ENCODE measurements around the gene OR12D2. TPM values are rescaled to one million over a fixed set of nuclear protein-coding genes. Genes with fewer than 3 reads are reported as not detected.
"Not testable (repeated sequence)": the region's sequence is repeated elsewhere in the genome, so short reads cannot be mapped to it uniquely, and the experiment has no call there.

The OR12D2 gene
- total RNA-seq (not detected), polyA plus RNA-seq (not detected)
- long read RNA-seq, donor 1, result 0 reads
- long read RNA-seq, donor 2, result 0 reads

- no peak for ATAC-seq (ENCODE audit: low FRiP score)
- no peak within 1 kb of the TSS for H3K4me3 ChIP-seq (ENCODE audit: low read length in 2 of 2)
- no peak within 1 kb of the TSS for H3K27ac ChIP-seq (ENCODE audit: low read depth in 1 of 2, low read length in 2 of 2)
- H3K36me3 ChIP-seq (ENCODE audit: control insufficient read depth in 1 of 2, insufficient read depth in 2 of 2, low read length in 1 of 2), result no peaks in the 10 kb centered on the region
- no peak for DNase-seq
- no peaks in the 10 kb centered on the region for H3K27me3 ChIP-seq (ENCODE audit: control insufficient read depth in 1 of 2, insufficient read depth in 2 of 2, low read length in 1 of 2)
- intact Hi-C loops (cut with DNase I), result no loop called here
- no peaks in the 10 kb centered on the region for H3K4me1 ChIP-seq (ENCODE audit: control insufficient read depth in 1 of 2, insufficient read depth in 2 of 2, low read length in 2 of 2)
- H3K9me3 ChIP-seq (ENCODE audit: control insufficient read depth, low read length), result no peaks in the 10 kb centered on the region
These were observed at the start of gene OR12D2 for GRCh38 chr6:29395331-29395730. OR12D2 (plus strand) TSS chr6:29395631; CDS start chr6:29396700, 1,069 bp downstream.

- H3K4me3 ChIP-seq (ENCODE audit: low read length in 2 of 2); H3K27me3 ChIP-seq (ENCODE audit: control insufficient read depth in 1 of 2, insufficient read depth in 2 of 2, low read length in 1 of 2); H3K4me1 ChIP-seq (ENCODE audit: control insufficient read depth in 1 of 2, insufficient read depth in 2 of 2, low read length in 2 of 2); ATAC-seq (ENCODE audit: low FRiP score); H3K27ac ChIP-seq (ENCODE audit: low read depth in 1 of 2, low read length in 2 of 2); H3K36me3 ChIP-seq (ENCODE audit: control insufficient read depth in 1 of 2, insufficient read depth in 2 of 2, low read length in 1 of 2); intact Hi-C loops (cut with DNase I); DNase-seq; H3K9me3 ChIP-seq (ENCODE audit: control insufficient read depth, low read length): not testable (repeated sequence)
- WGBS, 2 donors, result 86 to 88% methylated on average over 3 of the region's 3 CpGs
These were observed 46.1 kb upstream of the OR12D2 start for GRCh38 chr6:29349348-29349747.

- intact Hi-C loops (cut with DNase I), result no loop called here
- Histone ChIP-seq H3K4me1 (ENCODE audit: control insufficient read depth in 1 of 2, insufficient read depth in 2 of 2, low read length in 2 of 2) (no peaks in the 10 kb centered on the region), H3K36me3 (ENCODE audit: control insufficient read depth in 1 of 2, insufficient read depth in 2 of 2, low read length in 1 of 2) (no peaks in the 10 kb centered on the region), H3K9me3 (ENCODE audit: control insufficient read depth, low read length) (no peaks in the 10 kb centered on the region), H3K4me3 (ENCODE audit: low read length in 2 of 2) (no peak overlapping the region), H3K27me3 (ENCODE audit: control insufficient read depth in 1 of 2, insufficient read depth in 2 of 2, low read length in 1 of 2) (peaks cover 0 to 5% of the 10 kb centered on the region in 2 donors), H3K27ac (ENCODE audit: low read depth in 1 of 2, low read length in 2 of 2) (no peak overlapping the region)
- ATAC-seq (ENCODE audit: low FRiP score), result no peak
- DNase-seq, result no peak
These were observed 40.5 kb upstream of the OR12D2 start for GRCh38 chr6:29354980-29355379.

- no peak overlapping the region for H3K4me3 ChIP-seq (ENCODE audit: low read length in 2 of 2)
- ATAC-seq (ENCODE audit: low FRiP score), result no peak
- H3K36me3 ChIP-seq (ENCODE audit: control insufficient read depth in 1 of 2, insufficient read depth in 2 of 2, low read length in 1 of 2), result no peaks in the 10 kb centered on the region
- no peaks in the 10 kb centered on the region for H3K9me3 ChIP-seq (ENCODE audit: control insufficient read depth, low read length)
- H3K27ac ChIP-seq (ENCODE audit: low read depth in 1 of 2, low read length in 2 of 2), result no peak overlapping the region
- intact Hi-C loops (cut with DNase I), result no loop called here
- WGBS, 2 donors, result 56 to 63% methylated on average over 1 of the region's 1 CpG
- DNase-seq, result no peak
- peaks cover 0 to 5% of the 10 kb centered on the region in 2 donors for H3K27me3 ChIP-seq (ENCODE audit: control insufficient read depth in 1 of 2, insufficient read depth in 2 of 2, low read length in 1 of 2)
- H3K4me1 ChIP-seq (ENCODE audit: control insufficient read depth in 1 of 2, insufficient read depth in 2 of 2, low read length in 2 of 2), result no peaks in the 10 kb centered on the region
These were observed 39.8 kb upstream of the OR12D2 start for GRCh38 chr6:29355603-29356002.

- H3K9me3 ChIP-seq (ENCODE audit: control insufficient read depth, low read length), result no peaks in the 10 kb centered on the region
- DNase-seq, result no peak
- no peak within 1 kb of the TSS for H3K27ac ChIP-seq (ENCODE audit: low read depth in 1 of 2, low read length in 2 of 2)
- H3K4me1 ChIP-seq (ENCODE audit: control insufficient read depth in 1 of 2, insufficient read depth in 2 of 2, low read length in 2 of 2), result no peaks in the 10 kb centered on the region
- H3K4me3 ChIP-seq (ENCODE audit: low read length in 2 of 2), result no peak within 1 kb of the TSS
- intact Hi-C loops (cut with DNase I), result no loop called here
- WGBS, 2 donors, result 74 to 75% methylated on average over 3 of the region's 3 CpGs
- no peak for ATAC-seq (ENCODE audit: low FRiP score)
- no peaks in the 10 kb centered on the region for H3K36me3 ChIP-seq (ENCODE audit: control insufficient read depth in 1 of 2, insufficient read depth in 2 of 2, low read length in 1 of 2)
- no peaks in the 10 kb centered on the region for H3K27me3 ChIP-seq (ENCODE audit: control insufficient read depth in 1 of 2, insufficient read depth in 2 of 2, low read length in 1 of 2)
These were observed 26.7 kb upstream of the OR12D2 start, which contains the start of gene OR5V1 for GRCh38 chr6:29368765-29369164. OR5V1 (minus strand) TSS chr6:29368865; CDS start chr6:29356195, 12,670 bp downstream.

GRCh38 chr6:29375191-29375590 lies 20.2 kb upstream of the OR12D2 start, which contains the start of gene OR12D3:
OR12D3 (minus strand) TSS chr6:29375291; CDS start chr6:29375287, 4 bp downstream.
- Histone ChIP-seq H3K4me3 (ENCODE audit: low read length in 2 of 2) (no peak within 1 kb of the TSS), H3K4me1 (ENCODE audit: control insufficient read depth in 1 of 2, insufficient read depth in 2 of 2, low read length in 2 of 2) (no peaks in the 10 kb centered on the region), H3K9me3 (ENCODE audit: control insufficient read depth, low read length) (no peaks in the 10 kb centered on the region), H3K27ac (ENCODE audit: low read depth in 1 of 2, low read length in 2 of 2) (no peak within 1 kb of the TSS), H3K36me3 (ENCODE audit: control insufficient read depth in 1 of 2, insufficient read depth in 2 of 2, low read length in 1 of 2) (no peaks in the 10 kb centered on the region), H3K27me3 (ENCODE audit: control insufficient read depth in 1 of 2, insufficient read depth in 2 of 2, low read length in 1 of 2) (no peaks in the 10 kb centered on the region)
- intact Hi-C loops (cut with DNase I), result no loop called here
- ATAC-seq (ENCODE audit: low FRiP score) (no peak), DNase-seq (no peak)
- WGBS, 2 donors, result 87% methylated on average over 1 of the region's 1 CpG

GRCh38 chr6:29376003-29376402 lies 19.4 kb upstream of the OR12D2 start:
- H3K4me3 ChIP-seq (ENCODE audit: low read length in 2 of 2), result no peak overlapping the region
- no peaks in the 10 kb centered on the region for H3K4me1 ChIP-seq (ENCODE audit: control insufficient read depth in 1 of 2, insufficient read depth in 2 of 2, low read length in 2 of 2)
- no peak for DNase-seq
- ATAC-seq (ENCODE audit: low FRiP score), result no peak
- H3K36me3 ChIP-seq (ENCODE audit: control insufficient read depth in 1 of 2, insufficient read depth in 2 of 2, low read length in 1 of 2), result no peaks in the 10 kb centered on the region
- H3K27ac ChIP-seq (ENCODE audit: low read depth in 1 of 2, low read length in 2 of 2), result no peak overlapping the region
- no peaks in the 10 kb centered on the region for H3K27me3 ChIP-seq (ENCODE audit: control insufficient read depth in 1 of 2, insufficient read depth in 2 of 2, low read length in 1 of 2)
- no peaks in the 10 kb centered on the region for H3K9me3 ChIP-seq (ENCODE audit: control insufficient read depth, low read length)
- intact Hi-C loops (cut with DNase I), result no loop called here

GRCh38 chr6:29388533-29388932 lies 6.9 kb upstream of the OR12D2 start:
- DNase-seq, result no peak
- H3K36me3 ChIP-seq (ENCODE audit: control insufficient read depth in 1 of 2, insufficient read depth in 2 of 2, low read length in 1 of 2), result no peaks in the 10 kb centered on the region
- 32 to 49% methylated on average over 4 of the region's 4 CpGs for WGBS, 2 donors
- H3K27me3 ChIP-seq (ENCODE audit: control insufficient read depth in 1 of 2, insufficient read depth in 2 of 2, low read length in 1 of 2), result no peaks in the 10 kb centered on the region
- H3K4me3 ChIP-seq (ENCODE audit: low read length in 2 of 2), result no peak overlapping the region
- no peaks in the 10 kb centered on the region for H3K4me1 ChIP-seq (ENCODE audit: control insufficient read depth in 1 of 2, insufficient read depth in 2 of 2, low read length in 2 of 2)
- intact Hi-C loops (cut with DNase I), result no loop called here
- H3K9me3 ChIP-seq (ENCODE audit: control insufficient read depth, low read length), result no peaks in the 10 kb centered on the region
- no peak overlapping the region for H3K27ac ChIP-seq (ENCODE audit: low read depth in 1 of 2, low read length in 2 of 2)
- ATAC-seq (ENCODE audit: low FRiP score), result no peak

- intact Hi-C loops (cut with DNase I), result no loop called here
- WGBS, 2 donors, result 53 to 68% methylated on average over 2 of the region's 2 CpGs
- ATAC-seq (ENCODE audit: low FRiP score), result no peak
These were observed 4.1 kb downstream of the OR12D2 start for GRCh38 chr6:29399525-29399924.

More at GRCh38 chr6:29399525-29399924, 4.1 kb downstream of the OR12D2 start:
- Histone ChIP-seq H3K36me3 (ENCODE audit: control insufficient read depth in 1 of 2, insufficient read depth in 2 of 2, low read length in 1 of 2) (no peaks in the 10 kb centered on the region), H3K4me1 (ENCODE audit: control insufficient read depth in 1 of 2, insufficient read depth in 2 of 2, low read length in 2 of 2) (no peaks in the 10 kb centered on the region), H3K27me3 (ENCODE audit: control insufficient read depth in 1 of 2, insufficient read depth in 2 of 2, low read length in 1 of 2) (no peaks in the 10 kb centered on the region), H3K9me3 (ENCODE audit: control insufficient read depth, low read length) (no peaks in the 10 kb centered on the region), H3K27ac (ENCODE audit: low read depth in 1 of 2, low read length in 2 of 2) (no peak overlapping the region), H3K4me3 (ENCODE audit: low read length in 2 of 2) (no peak overlapping the region)
- no peak for DNase-seq
